H1 (cell line): ENCODE data around the gene PCDHB6. TPM values are rescaled to one million over a fixed set of nuclear protein-coding genes. Genes with fewer than 3 reads are reported as not detected.
"Not testable (repeated sequence)": the region's sequence is repeated elsewhere in the genome, so short reads cannot be mapped to it uniquely, and the experiment has no call there.

ENCODE experiments used
- CTCF ChIA-PET: fragments of 300-600 bp; sonication (Branson Sonifier 250); formaldehyde crosslinking; loops from one replicate; lab custom pipeline; 2021; ENCODE audit not compliant: partially characterized antibody; lab: Charles Lee
- POLR2A ChIA-PET: fragments of 300-600 bp; sonication (Branson Sonifier 250); formaldehyde crosslinking; loops from one replicate; lab custom pipeline; 2021; ENCODE audit warnings: inconsistent platforms; ENCODE audit not compliant: partially characterized antibody; lab: Charles Lee
- DNase-seq, 2 experiments: peaks; one replicate each; pipeline versions ENCODE4 v3.0.0 to v3.0.0-alpha.2; 2010 to 2022; ENCODE audit warnings: low spot score in 2 of 2, low read depth in 1 of 2, mixed read lengths in 1 of 2
- FAIRE-seq: peaks from 2 replicates; lab custom pipeline; 2011; peaks lifted over from hg19 to GRCh38; lab: Jason Lieb, UNC
- H2AFZ ChIP-seq: 2 replicates; pipeline ENCODE4 v1.8.1; 2012; ENCODE audit warnings: low read length, inconsistent platforms
- H2AK5ac ChIP-seq: 2 replicates; pipeline ENCODE4 v1.6.1; 2013; ENCODE audit warnings: low read depth, low read length
- H2BK120ac ChIP-seq: replicated peaks from 2 replicates; pipeline ENCODE3; 2013; ENCODE audit warnings: low read depth, low read length, inconsistent platforms
- H2BK12ac ChIP-seq: 2 replicates; pipeline ENCODE4 v1.6.1; 2013; ENCODE audit warnings: low read depth, low read length
- H2BK15ac ChIP-seq: 2 replicates; pipeline ENCODE4 v1.6.1; 2013; ENCODE audit warnings: low read length
- H2BK20ac ChIP-seq: 2 replicates; pipeline ENCODE4 v1.6.1; 2013; ENCODE audit warnings: low read length
- H2BK5ac ChIP-seq: 2 replicates; pipeline ENCODE4 v1.6.1; 2013; ENCODE audit warnings: low read depth, low read length
- H3K14ac ChIP-seq: 2 replicates; pipeline ENCODE4 v1.6.1; 2013; ENCODE audit warnings: inconsistent platforms; ENCODE audit not compliant: insufficient read length
- H3K18ac ChIP-seq: 2 replicates; pipeline ENCODE4 v1.6.1; 2013; ENCODE audit warnings: low read length; ENCODE audit errors: extremely low read depth
- H3K23ac ChIP-seq: 2 replicates; pipeline ENCODE4 v1.6.1; 2013; ENCODE audit warnings: inconsistent platforms; ENCODE audit not compliant: insufficient read length
- H3K23me2 ChIP-seq: 2 replicates; pipeline ENCODE4 v1.6.1; 2013; ENCODE audit warnings: low read depth, low read length
- H3K27ac ChIP-seq: 2 replicates; pipeline ENCODE4 v1.6.1; 2011; ENCODE audit warnings: low read depth, low read length, inconsistent platforms
- H3K27me3 ChIP-seq, 4 experiments: replicated peaks in 1 of 4; 1 replicate in 1 of 4; 2 replicates in 3 of 4; pipeline versions ENCODE4 v1.6.1 to v1.8.1; 2011 to 2013; ENCODE audit warnings: low read length in 3 of 4, mild to moderate bottlenecking in 3 of 4, inconsistent platforms in 2 of 4, mixed read lengths in 2 of 4, moderate library complexity in 1 of 4; ENCODE audit not compliant: control insufficient read depth in 3 of 4, insufficient read depth in 3 of 4; ENCODE audit errors: extremely low read depth in 1 of 4
- H3K36me3 ChIP-seq, 4 experiments: 2 replicates each; pipeline versions ENCODE4 v1.6.1 to v1.8.1; 2011 to 2013; ENCODE audit warnings: mild to moderate bottlenecking in 4 of 4, low read length in 3 of 4, moderate library complexity in 2 of 4, control low read depth in 1 of 4, inconsistent platforms in 1 of 4; ENCODE audit not compliant: insufficient read depth in 4 of 4, control insufficient read depth in 2 of 4
- H3K4ac ChIP-seq: replicated peaks from 2 replicates; pipeline ENCODE3; 2013; ENCODE audit warnings: low read length, low read depth, mixed read lengths, inconsistent platforms; ENCODE audit not compliant: insufficient read length
- H3K4me1 ChIP-seq, 4 experiments: replicated peaks in 1 of 4; 1 replicate in 1 of 4; 2 replicates in 3 of 4; pipeline versions ENCODE4 v1.6.1 to v1.8.1; 2011 to 2013; ENCODE audit warnings: low read length in 3 of 4, inconsistent platforms in 2 of 4, mixed read lengths in 1 of 4; ENCODE audit not compliant: insufficient read depth in 4 of 4, control insufficient read depth in 3 of 4
- H3K4me2 ChIP-seq, 2 experiments: 2 replicates each; pipeline versions ENCODE4 v1.6.1 to v1.8.1; 2011 to 2013; ENCODE audit warnings: low read depth in 2 of 2, low read length in 2 of 2, control low read depth in 1 of 2, inconsistent platforms in 1 of 2, mild to moderate bottlenecking in 1 of 2; ENCODE audit not compliant: insufficient read depth in 1 of 2
- H3K4me3 ChIP-seq, 4 experiments: fragments of 200-600, 300-600 bp in 1 of 4; sonication (generic), shearing (Covaris generic), sonication (Bioruptor Twin) in 1 of 4; 2 replicates each; pipeline versions ENCODE4 v1.5.1 to v1.8.1; 2011 to 2016; ENCODE audit warnings: low read length in 4 of 4, low read depth in 3 of 4, control low read depth in 2 of 4, inconsistent platforms in 2 of 4, mild to moderate bottlenecking in 2 of 4, mixed read lengths in 1 of 4, moderate library complexity in 1 of 4; ENCODE audit not compliant: insufficient read depth in 2 of 4; ENCODE audit errors: extremely low read depth in 1 of 4
- H3K56ac ChIP-seq: replicated peaks from 2 replicates; pipeline ENCODE3; 2013; ENCODE audit warnings: low read depth, mild to moderate bottlenecking, mixed read lengths, low read length, inconsistent platforms; ENCODE audit not compliant: insufficient read length
- H3K79me1 ChIP-seq: 2 replicates; pipeline ENCODE4 v1.6.1; 2013; ENCODE audit warnings: low read depth, low read length, control low read depth
- H3K79me2 ChIP-seq, 2 experiments: 2 replicates each; pipeline versions ENCODE4 v1.6.1 to v1.8.1; 2012 to 2013; ENCODE audit warnings: low read length in 2 of 2, mild to moderate bottlenecking in 2 of 2, inconsistent platforms in 1 of 2; ENCODE audit not compliant: insufficient read depth in 2 of 2, control insufficient read depth in 1 of 2
- H3K9ac ChIP-seq, 4 experiments: replicated peaks in 1 of 4; 1 replicate in 1 of 4; 2 replicates in 3 of 4; pipeline versions ENCODE4 v1.6.1 to v1.8.1; 2011 to 2013; ENCODE audit warnings: low read depth in 3 of 4, low read length in 3 of 4, control low read depth in 2 of 4, mild to moderate bottlenecking in 2 of 4, moderate library complexity in 2 of 4, inconsistent platforms in 1 of 4; ENCODE audit errors: extremely low read depth in 1 of 4
- H3K9me3 ChIP-seq, 2 experiments: 2 replicates each; pipeline versions ENCODE4 v1.6.1 to v1.8.1; 2012 to 2013; ENCODE audit warnings: mild to moderate bottlenecking in 2 of 2, moderate library complexity in 2 of 2, control low read depth in 1 of 2, inconsistent platforms in 1 of 2, low read depth in 1 of 2, low read length in 1 of 2, mixed read lengths in 1 of 2; ENCODE audit not compliant: insufficient read depth in 2 of 2
- H4K20me1 ChIP-seq, 2 experiments: replicated peaks in 1 of 2; 2 replicates each; pipeline versions ENCODE3 to v1.8.1; 2011 to 2013; ENCODE audit warnings: inconsistent platforms in 2 of 2, low read length in 2 of 2, mild to moderate bottlenecking in 1 of 2; ENCODE audit not compliant: insufficient read depth in 2 of 2, control insufficient read depth in 1 of 2
- H4K5ac ChIP-seq: 2 replicates; pipeline ENCODE4 v1.6.1; 2013; ENCODE audit warnings: low read length, low read depth, mixed read lengths, inconsistent platforms; ENCODE audit not compliant: insufficient read length
- H4K8ac ChIP-seq: 2 replicates; pipeline ENCODE4 v1.8.0; 2013; ENCODE audit warnings: mild to moderate bottlenecking, moderate library complexity, low read length, inconsistent platforms; ENCODE audit not compliant: insufficient read depth; ENCODE audit errors: extremely low read depth
- H4K91ac ChIP-seq: replicated peaks from 2 replicates; pipeline ENCODE3; 2013; ENCODE audit warnings: low read length, mixed read lengths, inconsistent platforms; ENCODE audit not compliant: insufficient read length
- WGBS, 2 experiments: shearing (Covaris generic) in 1 of 2; methylation state at CpG; one replicate each; pipeline versions ENCODE4 v1.1.6 to v1.1.7; 2013 to 2015; ENCODE audit warnings: low lambda C conversion rate in 2 of 2, mixed read lengths in 2 of 2, inconsistent platforms in 1 of 2, low coverage in 1 of 2, missing lambda C conversion rate in 1 of 2; ENCODE audit not compliant: insufficient replicate concordance in 2 of 2, insufficient coverage in 1 of 2, insufficient read length in 1 of 2; ENCODE audit errors: extremely low coverage in 1 of 2, missing lambda C conversion rate in 1 of 2; 5-methylcytosine and 5-hydroxymethylcytosine counted together
- polyA plus RNA-seq, 7 experiments: library from polyadenylated mRNA; depleted of rRNA in 3 of 7; stranded (reverse) in 5 of 7; unstranded in 2 of 7; fragments of >200 nt in 5 of 7; fragments of 200-250 nt in 2 of 7; gene quantifications; 1 replicate in 5 of 7; 2 replicates in 1 of 7; 4 replicates in 1 of 7; pipeline versions ENCODE4 v1.2.1 to v1.2.3, GENCODE V29; 2011 to 2013; ENCODE audit warnings: missing spikeins in 2 of 7, mixed read lengths in 2 of 7
- total RNA-seq: library from RNA; stranded (reverse); fragmentation: NEBNext Ultra II Directional; extraction: Animal tissue kit (Norgen Biotek cat#: 25700); gene quantifications from 2 replicates; pipeline ENCODE4 v1.2.1, GENCODE V29; 2021

The PCDHB6 gene
- total and polyA plus RNA-seq, 2 of the 8 experiments (the other 6 are each of a cell fraction or from before 2014, with no cell fraction given), result 0.28 to 0.29 TPM

DNA sequence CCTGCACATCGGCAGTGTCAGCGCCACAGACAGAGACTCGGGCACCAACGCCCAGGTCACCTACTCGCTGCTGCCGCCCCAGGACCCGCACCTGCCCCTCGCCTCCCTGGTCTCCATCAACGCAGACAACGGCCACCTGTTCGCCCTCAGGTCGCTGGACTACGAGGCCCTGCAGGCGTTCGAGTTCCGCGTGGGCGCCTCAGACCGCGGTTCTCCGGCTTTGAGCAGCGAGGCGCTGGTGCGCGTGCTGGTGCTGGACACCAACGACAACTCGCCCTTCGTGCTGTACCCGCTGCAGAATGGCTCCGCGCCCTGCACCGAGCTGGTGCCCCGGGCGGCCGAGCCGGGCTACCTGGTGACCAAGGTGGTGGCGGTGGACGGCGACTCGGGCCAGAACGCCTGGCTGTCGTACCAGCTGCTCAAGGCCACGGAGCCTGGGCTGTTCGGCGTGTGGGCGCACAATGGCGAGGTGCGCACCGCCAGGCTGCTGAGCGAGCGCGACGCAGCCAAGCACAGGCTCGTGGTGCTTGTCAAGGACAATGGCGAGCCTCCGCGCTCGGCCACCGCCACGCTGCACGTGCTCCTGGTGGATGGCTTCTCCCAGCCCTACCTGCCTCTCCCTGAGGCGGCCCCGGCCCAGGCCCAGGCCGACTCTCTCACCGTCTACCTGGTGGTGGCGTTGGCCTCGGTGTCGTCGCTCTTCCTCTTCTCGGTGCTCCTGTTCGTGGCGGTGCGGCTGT is 26.3 kb upstream of the PCDHB6 start:
- H4K91ac ChIP-seq, H3K9ac ChIP-seq, H2AFZ ChIP-seq, H2BK20ac ChIP-seq, H2BK12ac ChIP-seq, DNase-seq, H2BK120ac ChIP-seq, H3K23me2 ChIP-seq, H2BK5ac ChIP-seq, H3K18ac ChIP-seq, H3K4ac ChIP-seq, H4K5ac ChIP-seq, H3K27ac ChIP-seq, H3K4me1 ChIP-seq, H4K20me1 ChIP-seq, H3K79me1 ChIP-seq, H3K14ac ChIP-seq, H3K4me3 ChIP-seq, H2AK5ac ChIP-seq, H3K4me2 ChIP-seq, H3K36me3 ChIP-seq, H3K23ac ChIP-seq, FAIRE-seq, H2BK15ac ChIP-seq, H4K8ac ChIP-seq, H3K27me3 ChIP-seq, H3K56ac ChIP-seq, H3K9me3 ChIP-seq, H3K79me2 ChIP-seq: not testable (repeated sequence)
- WGBS, 2 experiments, result 95% methylated on average over 4 of the region's 73 CpGs; no CpG with 5 or more reads in 1 of the 2 experiments
- POLR2A ChIA-PET, result interaction anchor here (0.6 kb wide), 1 partner anchor 12 kb away, joined by 3 read pairs; no protein-coding TSS in a partner anchor
- CTCF ChIA-PET, result interaction anchor here (0.6 to 3.3 kb wide), 9 partner anchors 12 to 386 kb away, joined by 3 to 21 read pairs (median 5); partner anchors contain the start of genes PCDHA4, PCDHB5 and PCDHB9
